Measurements from ENCODE around the gene FHIT. TPM values are rescaled to one million over a fixed set of nuclear protein-coding genes. Genes with fewer than 3 reads are reported as not detected.
A peak's percentile ranks its signal among the peaks of the same experiment; 100 is the strongest.

The FHIT gene
- total and polyA plus RNA-seq, 11 donors: 4.2 to 26.8 (median 16.5) TPM

DNA sequence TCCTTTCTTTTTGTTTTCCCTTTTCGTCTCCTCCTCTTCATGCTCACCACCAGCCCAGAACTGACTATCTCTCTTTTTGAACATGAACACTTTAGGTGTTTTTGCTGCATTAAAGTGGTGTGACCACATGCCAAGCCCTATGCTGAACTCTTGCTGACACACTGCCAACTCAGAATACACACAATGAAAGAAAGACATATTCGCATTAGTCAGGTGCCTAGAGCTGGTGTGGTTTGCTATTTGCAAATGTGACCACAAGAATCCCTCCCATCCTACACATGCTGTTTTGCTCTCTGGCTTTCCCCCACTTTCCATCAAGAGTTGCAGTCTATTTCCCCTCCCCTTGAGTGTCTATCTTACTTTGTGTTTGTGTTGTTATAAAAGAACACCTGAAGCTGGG lies 1233.6 kb downstream of the FHIT start:
- TF ChIP-seq POLR2A (IDR thresholded peaks at IDR 0.05): no peak
- TF ChIP-seq, protein P1, sequence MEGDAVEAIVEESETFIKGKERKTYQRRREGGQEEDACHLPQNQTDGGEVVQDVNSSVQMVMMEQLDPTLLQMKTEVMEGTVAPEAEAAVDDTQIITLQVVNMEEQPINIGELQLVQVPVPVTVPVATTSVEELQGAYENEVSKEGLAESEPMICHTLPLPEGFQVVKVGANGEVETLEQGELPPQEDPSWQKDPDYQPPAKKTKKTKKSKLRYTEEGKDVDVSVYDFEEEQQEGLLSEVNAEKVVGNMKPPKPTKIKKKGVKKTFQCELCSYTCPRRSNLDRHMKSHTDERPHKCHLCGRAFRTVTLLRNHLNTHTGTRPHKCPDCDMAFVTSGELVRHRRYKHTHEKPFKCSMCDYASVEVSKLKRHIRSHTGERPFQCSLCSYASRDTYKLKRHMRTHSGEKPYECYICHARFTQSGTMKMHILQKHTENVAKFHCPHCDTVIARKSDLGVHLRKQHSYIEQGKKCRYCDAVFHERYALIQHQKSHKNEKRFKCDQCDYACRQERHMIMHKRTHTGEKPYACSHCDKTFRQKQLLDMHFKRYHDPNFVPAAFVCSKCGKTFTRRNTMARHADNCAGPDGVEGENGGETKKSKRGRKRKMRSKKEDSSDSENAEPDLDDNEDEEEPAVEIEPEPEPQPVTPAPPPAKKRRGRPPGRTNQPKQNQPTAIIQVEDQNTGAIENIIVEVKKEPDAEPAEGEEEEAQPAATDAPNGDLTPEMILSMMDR (IDR thresholded peaks at IDR 0.05): no peak
- H3K4me3 ChIP-seq: no peak overlapping the region
- H3K9me3 ChIP-seq: no peaks in the 10 kb centered on the region
- no peak for ATAC-seq
- DNase-seq: no peak
- WGBS, 4 donors: 77 to 86% (median 80%) methylated on average over 2 of the region's 2 CpGs
- H3K4me1 ChIP-seq: peaks cover 0 to 4% (median 0%) of the 10 kb centered on the region in 12 donors
- no peaks in the 10 kb centered on the region for H3K36me3 ChIP-seq
- intact Hi-C loops (cut with DNase I): no loop called here
- no peaks in the 10 kb centered on the region for H3K27me3 ChIP-seq
- no peak overlapping the region for H3K27ac ChIP-seq

DNA sequence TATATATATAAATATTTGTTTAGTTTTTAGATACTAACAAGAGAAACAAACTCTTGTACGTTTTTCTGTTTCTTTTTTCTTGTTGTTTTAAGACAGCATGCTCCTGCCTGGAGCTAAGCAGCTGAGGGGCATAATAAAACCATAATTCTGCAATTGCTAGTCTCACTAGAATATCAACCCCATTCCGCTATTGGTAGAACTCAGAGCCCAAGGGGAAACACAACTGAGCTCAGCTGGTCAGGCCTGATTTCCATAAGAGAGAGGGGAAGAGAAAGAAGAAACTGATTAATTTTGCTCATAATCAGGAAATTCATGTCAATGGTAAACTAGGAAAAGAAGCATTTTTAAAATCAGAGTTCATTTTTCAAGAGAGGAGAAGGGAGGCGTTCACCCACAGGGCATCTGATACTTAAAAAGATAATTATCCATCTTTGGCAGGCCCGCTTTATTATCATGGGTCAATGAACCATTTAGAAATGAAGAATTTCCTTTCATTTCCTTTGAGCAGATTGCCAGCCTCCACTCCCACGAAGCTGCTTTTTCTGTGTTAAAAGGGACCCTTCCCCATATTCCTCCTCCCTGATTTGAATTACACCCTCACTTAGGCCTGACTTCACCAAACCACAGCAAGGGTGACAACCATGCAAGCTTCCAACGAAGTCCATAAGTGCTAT lies 1236.1 kb downstream of the FHIT start:
- intact Hi-C loops (cut with DNase I): no loop called here
- WGBS, 4 donors: 69 to 79% (median 77%) methylated on average over 6 of the region's 6 CpGs

DNA sequence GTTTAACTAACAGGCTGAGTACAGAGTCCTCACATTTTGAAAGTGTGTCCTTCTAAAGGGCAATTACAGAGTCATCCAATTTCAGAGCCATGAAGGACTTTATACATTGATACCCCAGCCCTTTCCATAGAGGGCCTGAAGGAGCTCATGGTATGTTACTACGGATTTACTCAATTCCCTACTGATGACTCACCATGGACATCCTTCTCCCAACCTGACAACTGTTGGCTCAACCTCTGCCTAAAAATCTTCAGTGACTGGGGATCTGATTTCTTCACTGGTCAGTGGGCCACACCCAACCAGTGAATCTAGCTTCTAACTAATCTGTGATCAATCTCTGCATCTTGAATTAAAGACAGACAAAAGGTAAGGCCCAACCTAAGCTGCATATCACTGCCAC lies 1238.0 kb downstream of the FHIT start:
- 75 to 96% (median 89%) methylated on average over 1 of the region's 1 CpG for WGBS, 4 donors
- Histone ChIP-seq H3K27ac (no peak overlapping the region), H3K4me1 (peaks cover 0 to 11% (median 0%) of the 10 kb centered on the region in 12 donors), H3K9me3 (no peaks in the 10 kb centered on the region), H3K27me3 (no peaks in the 10 kb centered on the region), H3K36me3 (no peaks in the 10 kb centered on the region), H3K4me3 (no peak overlapping the region)
- intact Hi-C loops (cut with DNase I): no loop called here
- no peak for ATAC-seq
- DNase-seq: no peak
- TF ChIP-seq, protein P1 (IDR thresholded peaks at IDR 0.05): no peak

More for the DNA sequence above, 1236.1 kb downstream of the FHIT start:
- DNase-seq (no peak), ATAC-seq (no peak)
- peaks cover 0 to 8% (median 0%) of the 10 kb centered on the region in 12 donors for H3K4me1 ChIP-seq
- H3K4me3 ChIP-seq: no peak overlapping the region
- TF ChIP-seq, protein P1 (IDR thresholded peaks at IDR 0.05): no peak
- TF ChIP-seq POLR2A (IDR thresholded peaks at IDR 0.05): no peak
- no peaks in the 10 kb centered on the region for H3K9me3 ChIP-seq
- no peak overlapping the region for H3K27ac ChIP-seq
- no peaks in the 10 kb centered on the region for H3K27me3 ChIP-seq
- no peaks in the 10 kb centered on the region for H3K36me3 ChIP-seq

DNA sequence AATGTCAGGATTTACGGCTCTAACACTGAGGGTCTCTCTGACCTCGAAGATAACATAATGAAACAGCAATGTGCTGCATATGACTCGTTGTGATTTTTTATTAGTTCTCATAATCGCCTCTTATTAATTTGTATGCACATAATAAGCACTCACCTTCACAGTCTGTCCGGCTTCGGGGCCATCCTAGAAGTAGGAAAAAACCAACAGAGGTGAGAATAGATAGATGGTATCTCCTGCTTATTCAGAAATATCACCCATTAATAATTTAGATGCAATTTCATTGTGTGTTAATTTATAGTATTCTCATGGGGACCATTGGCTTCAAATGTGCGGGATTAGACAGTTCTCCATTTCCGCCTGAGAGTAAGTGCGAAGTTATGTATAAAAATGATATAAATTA lies 1240.0 kb downstream of the FHIT start:
- H3K36me3 ChIP-seq: no peaks in the 10 kb centered on the region
- no peaks in the 10 kb centered on the region for H3K9me3 ChIP-seq
- H3K4me1 ChIP-seq: peaks cover 0 to 11% (median 0%) of the 10 kb centered on the region in 12 donors
- no peak for TF ChIP-seq POLR2A (IDR thresholded peaks at IDR 0.05)
- TF ChIP-seq, protein P1 (IDR thresholded peaks at IDR 0.05): no peak
- no peaks in the 10 kb centered on the region for H3K27me3 ChIP-seq
- ATAC-seq: no peak
- intact Hi-C loops (cut with DNase I): no loop called here
- H3K27ac ChIP-seq: peak overlapping the region in 1 of 12 donors; percentile 64
- WGBS, 4 donors: 78 to 91% (median 88%) methylated on average over 9 of the region's 9 CpGs
- H3K4me3 ChIP-seq: peak overlapping the region in 1 of 12 donors; percentile 13
- DNase-seq: no peak
